HG02973 (cell line): ENCODE measurements around the gene NPS.

Experiments
- ATAC-seq: cut with Tn5 transposase; IDR thresholded peaks from one replicate; pipeline ENCODE4 v1.9.1; 2021; ENCODE audit warnings: moderate library complexity; ENCODE audit not compliant: unreplicated experiment

The NPS gene

GRCh38 chr10:127549009-127549408, at the start of gene NPS:
TSS of gene NPS (plus strand) at chr10:127549309. CDS start at chr10:127549369, 60 bp downstream.
- no peak for ATAC-seq

- ATAC-seq, result no peak
These were observed 49.0 kb upstream of the NPS start for GRCh38 chr10:127500127-127500526.

GRCh38 chr10:127506094-127506493, 43.0 kb upstream of the NPS start:
- ATAC-seq, result no peak

- no peak for ATAC-seq
These were observed 26.8 kb upstream of the NPS start for GRCh38 chr10:127522298-127522697.

GRCh38 chr10:127523476-127523875, 25.6 kb upstream of the NPS start:
- ATAC-seq, result no peak

- no peak for ATAC-seq
These were observed 24.9 kb upstream of the NPS start for GRCh38 chr10:127524229-127524628.

- no peak for ATAC-seq
These were observed 24.0 kb upstream of the NPS start for GRCh38 chr10:127524908-127525665.

- ATAC-seq, result no peak
These were observed 23.4 kb upstream of the NPS start for GRCh38 chr10:127525686-127526085.

GRCh38 chr10:127526161-127526560, 22.9 kb upstream of the NPS start:
- no peak for ATAC-seq

- no peak for ATAC-seq
These were observed 21.8 kb upstream of the NPS start for GRCh38 chr10:127527320-127527719.

- no peak for ATAC-seq
These were observed 21.2 kb upstream of the NPS start for GRCh38 chr10:127527891-127528290.

- no peak for ATAC-seq
These were observed 16.9 kb upstream of the NPS start for GRCh38 chr10:127532193-127532592.

- no peak for ATAC-seq
These were observed 16.4 kb upstream of the NPS start for GRCh38 chr10:127532659-127533058.

- no peak for ATAC-seq
These were observed 15.0 kb upstream of the NPS start for GRCh38 chr10:127534074-127534473.

GRCh38 chr10:127534496-127534895, 14.6 kb upstream of the NPS start:
- no peak for ATAC-seq

GRCh38 chr10:127535802-127536515, 13.2 kb upstream of the NPS start:
- no peak for ATAC-seq

GRCh38 chr10:127536972-127537760, 11.9 kb upstream of the NPS start:
- ATAC-seq, result no peak

GRCh38 chr10:127537924-127538323, 11.2 kb upstream of the NPS start:
- no peak for ATAC-seq

- ATAC-seq, result no peak
These were observed 1.1 kb upstream of the NPS start for GRCh38 chr10:127548022-127548421.

GRCh38 chr10:127550861-127551260, 1.8 kb downstream of the NPS start:
- no peak for ATAC-seq

GRCh38 chr10:127552446-127552845, 3.3 kb downstream of the NPS start:
- ATAC-seq, result no peak

- ATAC-seq, result no peak
These were observed 4.3 kb downstream of the NPS start for GRCh38 chr10:127553417-127553816.
